GM10248 (cell line): ENCODE data around the gene AUTS2.

Experiments
- CTCF ChIA-PET: fragments of 300-600 bp; sonication (Branson Sonifier 250); formaldehyde crosslinking; extraction: SDS; loops from one replicate; lab custom pipeline; 2021; ENCODE audit warnings: antibody characterized with exemption; lab: Yijun Ruan, JAX
- POLR2A ChIA-PET: fragments of 350-650 bp; sonication (Branson Sonifier 250); formaldehyde crosslinking; extraction: SDS; loops from one replicate; lab custom pipeline; 2020; ENCODE audit warnings: antibody characterized with exemption; lab: Yijun Ruan, JAX
- DNase-seq: peaks from one replicate; pipeline ENCODE4 v3.0.0; 2012; ENCODE audit errors: extremely low spot score
- TF ChIP-seq, protein P1 (sequence below): IDR thresholded peaks from 2 replicates; pipeline ENCODE4 v1.5.1; 2012; ENCODE audit warnings: mild to moderate bottlenecking, low read depth; ENCODE audit errors: extremely low read depth, missing control alignments, control extremely low read depth

Gene AUTS2

DNA sequence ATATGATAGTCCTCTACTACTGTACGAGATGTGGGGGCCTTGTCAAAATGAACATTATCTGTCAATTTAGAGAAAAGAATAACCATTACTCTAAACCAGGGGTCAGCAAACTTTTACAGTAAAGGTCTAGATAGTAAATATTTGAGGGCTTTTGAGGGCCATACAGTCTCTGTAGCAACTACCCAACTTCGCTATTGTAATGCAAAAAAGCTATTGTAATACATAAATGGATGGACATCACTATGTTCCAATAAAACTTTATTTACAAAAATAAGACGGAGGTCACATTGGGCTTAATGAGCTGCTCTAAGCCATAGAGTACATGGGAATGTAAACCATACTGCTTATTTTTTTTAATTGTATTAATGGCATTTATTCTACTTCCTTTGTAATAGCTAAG lies 1055.9 kb downstream of the AUTS2 start:
- TF ChIP-seq, protein P1, sequence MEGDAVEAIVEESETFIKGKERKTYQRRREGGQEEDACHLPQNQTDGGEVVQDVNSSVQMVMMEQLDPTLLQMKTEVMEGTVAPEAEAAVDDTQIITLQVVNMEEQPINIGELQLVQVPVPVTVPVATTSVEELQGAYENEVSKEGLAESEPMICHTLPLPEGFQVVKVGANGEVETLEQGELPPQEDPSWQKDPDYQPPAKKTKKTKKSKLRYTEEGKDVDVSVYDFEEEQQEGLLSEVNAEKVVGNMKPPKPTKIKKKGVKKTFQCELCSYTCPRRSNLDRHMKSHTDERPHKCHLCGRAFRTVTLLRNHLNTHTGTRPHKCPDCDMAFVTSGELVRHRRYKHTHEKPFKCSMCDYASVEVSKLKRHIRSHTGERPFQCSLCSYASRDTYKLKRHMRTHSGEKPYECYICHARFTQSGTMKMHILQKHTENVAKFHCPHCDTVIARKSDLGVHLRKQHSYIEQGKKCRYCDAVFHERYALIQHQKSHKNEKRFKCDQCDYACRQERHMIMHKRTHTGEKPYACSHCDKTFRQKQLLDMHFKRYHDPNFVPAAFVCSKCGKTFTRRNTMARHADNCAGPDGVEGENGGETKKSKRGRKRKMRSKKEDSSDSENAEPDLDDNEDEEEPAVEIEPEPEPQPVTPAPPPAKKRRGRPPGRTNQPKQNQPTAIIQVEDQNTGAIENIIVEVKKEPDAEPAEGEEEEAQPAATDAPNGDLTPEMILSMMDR = no peak
- DNase-seq = no peak
- POLR2A ChIA-PET = no interaction called here
- CTCF ChIA-PET = no interaction called here

DNA sequence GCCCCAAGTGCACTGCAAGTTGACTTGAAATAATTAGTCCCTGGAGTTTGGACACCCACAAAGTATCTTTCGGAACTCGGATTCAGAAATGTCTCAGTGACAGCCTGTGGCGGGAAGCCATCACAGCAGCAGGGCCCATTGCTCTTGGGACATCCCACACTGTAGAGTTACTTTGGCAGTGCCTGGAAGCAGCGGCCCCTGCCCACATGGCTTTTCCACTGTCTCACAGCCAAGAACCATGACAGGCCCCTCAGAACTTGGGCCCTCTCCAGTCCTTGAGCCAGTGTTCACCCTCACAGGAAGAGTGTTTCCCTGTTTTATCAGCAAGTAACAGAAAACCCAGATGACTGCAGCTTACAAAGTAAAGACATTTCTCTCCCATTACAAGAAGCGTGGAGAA lies 1056.7 kb downstream of the AUTS2 start:
- DNase-seq = no peak
- TF ChIP-seq, protein P1 = no peak
- POLR2A ChIA-PET = no interaction called here
- CTCF ChIA-PET = no interaction called here

DNA sequence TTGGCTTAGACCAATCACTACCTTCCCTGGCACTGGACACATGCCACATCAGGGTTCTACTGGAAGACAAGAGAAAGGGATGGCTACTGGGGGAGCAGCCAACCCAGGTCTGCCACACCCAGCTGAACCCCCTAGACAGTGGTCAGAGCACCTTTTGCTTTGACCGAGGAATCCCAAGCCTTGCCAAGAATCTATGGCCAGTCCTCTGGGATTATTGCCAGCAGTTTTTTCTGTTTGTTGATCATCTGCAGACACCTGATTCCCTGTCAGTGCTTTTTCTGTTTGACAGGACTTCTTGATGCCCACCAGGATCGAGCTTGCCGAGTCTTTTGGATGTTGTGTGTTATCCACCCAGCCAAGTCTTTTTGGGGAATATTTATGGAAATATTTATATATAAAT lies 1057.4 kb downstream of the AUTS2 start:
- TF ChIP-seq, protein P1 = no peak
- no peak for DNase-seq
- POLR2A ChIA-PET = no interaction called here

DNA sequence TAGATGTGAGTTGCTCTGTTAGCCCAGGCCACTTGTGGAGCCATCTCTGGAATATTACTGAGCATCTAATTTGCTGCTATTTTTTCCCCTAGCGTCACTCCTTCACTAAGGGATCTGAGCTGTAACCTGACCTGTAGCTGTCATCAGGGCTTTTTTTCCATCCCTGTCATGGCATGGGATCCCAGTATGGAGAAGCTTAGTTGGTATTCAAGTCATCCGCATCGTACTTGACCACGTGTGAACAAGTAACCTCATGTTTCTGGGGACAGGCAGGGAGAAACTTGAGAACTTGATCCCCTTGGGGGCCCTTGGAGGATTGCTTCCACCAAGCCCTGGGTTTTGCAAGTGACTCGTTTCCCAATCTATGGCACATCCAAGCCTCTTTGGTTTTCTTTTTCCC lies 1059.3 kb downstream of the AUTS2 start:
- ChIA-PET POLR2A (interaction anchor here (0.5 kb wide), 1 partner anchor 785 kb away, joined by 3 read pairs; no protein-coding TSS in a partner anchor), CTCF (interaction anchor here (1.0 to 1.5 kb wide), 2 partner anchors 9 to 12 kb away, joined by 3 read pairs; no protein-coding TSS in a partner anchor)
- DNase-seq = no peak
- TF ChIP-seq, protein P1 = no peak

More for the DNA sequence above, 1057.4 kb downstream of the AUTS2 start:
- CTCF ChIA-PET = no interaction called here

DNA sequence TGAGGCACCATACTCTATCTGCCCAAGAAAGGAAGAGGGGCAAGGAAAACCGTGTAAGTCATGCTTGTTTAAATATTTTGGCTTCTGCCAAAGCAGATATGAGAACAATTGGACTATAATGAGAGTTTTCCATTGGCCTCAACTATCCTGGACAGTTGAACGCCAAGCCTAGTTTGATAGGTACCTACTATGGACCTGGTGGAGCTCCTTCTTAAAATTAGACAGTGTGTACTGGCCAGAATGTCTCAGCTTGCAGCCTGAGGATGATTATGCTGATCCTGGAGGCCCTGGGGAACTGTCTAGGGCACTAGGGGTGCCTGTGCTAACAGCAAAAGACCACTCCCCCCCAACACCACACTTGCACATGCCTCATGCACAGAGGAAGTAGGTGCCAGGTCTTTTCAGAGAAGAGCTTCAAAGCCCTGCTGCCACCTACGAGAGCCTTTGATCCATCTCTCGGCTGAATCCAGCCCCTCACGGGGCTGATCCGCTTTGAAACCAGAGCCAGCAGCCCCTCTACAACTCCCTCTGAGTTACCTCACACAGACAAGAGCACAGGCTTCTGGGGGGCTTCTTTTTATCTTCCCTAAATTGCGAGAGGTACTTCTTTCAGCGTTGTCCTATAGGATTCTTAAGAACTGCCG lies 1059.8 kb downstream of the AUTS2 start:
- ChIA-PET POLR2A (interaction anchor here (0.5 kb wide), 1 partner anchor 785 kb away, joined by 3 read pairs; no protein-coding TSS in a partner anchor), CTCF (interaction anchor here (1.0 to 1.5 kb wide), 2 partner anchors 9 to 12 kb away, joined by 3 read pairs; no protein-coding TSS in a partner anchor)
- DNase-seq = no peak
- TF ChIP-seq, protein P1 = no peak

DNA sequence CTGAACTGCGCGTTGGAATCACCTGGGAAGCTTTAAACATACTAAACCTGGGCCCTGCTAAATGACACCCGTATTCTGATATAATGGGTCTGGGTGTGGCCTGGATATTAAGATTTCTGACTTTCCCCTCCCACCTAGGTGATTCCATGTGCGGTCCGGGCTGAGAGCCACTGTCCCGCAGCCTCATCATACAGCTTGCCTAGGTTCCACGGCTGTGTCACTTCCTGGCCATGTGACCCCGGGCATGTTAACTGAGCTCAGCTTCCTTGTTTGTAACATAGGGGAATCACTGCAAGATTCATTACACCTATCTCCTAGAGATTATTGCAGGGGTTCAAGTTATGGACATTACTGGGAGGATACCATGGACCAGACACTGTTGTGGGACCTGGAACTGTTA lies 1061.0 kb downstream of the AUTS2 start:
- DNase-seq = no peak
- ChIA-PET POLR2A (no interaction called here), CTCF (no interaction called here)
- TF ChIP-seq, protein P1 = no peak
